Hematopoietic multipotent progenitor cell (in vitro differentiated cells): Measurements from ENCODE around the gene CCL18. TPM values are rescaled to one million over a fixed set of nuclear protein-coding genes. Genes with fewer than 3 reads are reported as not detected.
"Not testable (repeated sequence)": the region's sequence is repeated elsewhere in the genome, so short reads cannot be mapped to it uniquely, and the experiment has no call there.

Experiments
- DNase-seq, 3 donors: peaks; one replicate each; pipeline ENCODE4 v3.0.0-alpha.2; 2011 to 2015; ENCODE audit warnings: low read depth in 2 of 3, low spot score in 2 of 3
- total RNA-seq: library from RNA; depleted of rRNA; stranded (reverse); fragments of >200 nt; gene quantifications from one replicate; pipeline ENCODE4 v1.2.3, GENCODE V29; 2012

Gene CCL18
- total RNA-seq, 1 donor = not detected

DNA sequence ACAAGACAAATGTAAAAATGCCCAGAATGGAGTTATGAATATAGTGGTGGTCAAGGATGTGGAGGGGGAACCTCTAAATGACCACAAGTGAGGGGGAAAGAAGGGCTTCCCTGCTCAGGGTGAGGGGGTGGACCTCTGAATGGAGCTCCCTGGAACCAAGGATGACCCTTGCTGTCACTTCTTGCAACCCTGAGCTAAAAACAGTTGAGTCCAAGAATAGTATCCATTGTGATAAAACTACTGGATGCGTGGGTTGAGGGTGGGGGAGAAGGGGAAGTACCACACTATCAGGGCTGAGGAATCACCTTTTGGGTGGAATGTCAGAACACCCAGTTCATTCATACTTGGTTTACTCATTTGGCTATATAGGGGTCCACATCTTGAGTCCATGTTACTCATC lies 34.9 kb downstream of the CCL18 start:
- not testable (repeated sequence) for DNase-seq

DNA sequence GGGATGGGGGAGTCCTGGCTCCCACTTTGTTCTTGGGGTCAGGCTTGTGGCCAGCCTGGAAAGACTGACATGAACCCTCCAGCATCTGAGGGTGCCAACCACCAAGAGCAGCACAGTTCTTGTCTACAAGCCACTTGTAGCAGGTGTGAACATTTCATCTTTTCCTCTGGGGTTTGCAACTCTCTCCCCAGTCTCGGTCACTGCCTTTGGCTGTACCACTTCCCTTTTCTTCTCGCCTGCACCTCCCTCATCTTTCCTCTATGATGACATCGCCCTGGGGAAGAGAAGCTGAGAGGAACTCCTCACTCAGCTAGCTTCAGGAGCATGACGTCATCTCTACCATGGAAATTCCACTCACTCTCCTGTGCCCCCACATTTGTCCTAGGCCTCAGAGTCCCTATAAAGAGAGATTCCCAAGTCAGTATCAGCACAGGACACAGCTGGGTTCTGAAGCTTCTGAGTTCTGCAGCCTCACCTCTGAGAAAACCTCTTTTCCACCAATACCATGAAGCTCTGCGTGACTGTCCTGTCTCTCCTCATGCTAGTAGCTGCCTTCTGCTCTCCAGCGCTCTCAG lies 39.4 kb downstream of the CCL18 start, which contains the start of gene CCL4:
CCL4 (plus strand) TSS at position 427 of the 575 bp plus-strand sequence; CDS start at position 506, 79 bp downstream.
- peak in 1 of 3 donors; percentile 42 for DNase-seq

DNA sequence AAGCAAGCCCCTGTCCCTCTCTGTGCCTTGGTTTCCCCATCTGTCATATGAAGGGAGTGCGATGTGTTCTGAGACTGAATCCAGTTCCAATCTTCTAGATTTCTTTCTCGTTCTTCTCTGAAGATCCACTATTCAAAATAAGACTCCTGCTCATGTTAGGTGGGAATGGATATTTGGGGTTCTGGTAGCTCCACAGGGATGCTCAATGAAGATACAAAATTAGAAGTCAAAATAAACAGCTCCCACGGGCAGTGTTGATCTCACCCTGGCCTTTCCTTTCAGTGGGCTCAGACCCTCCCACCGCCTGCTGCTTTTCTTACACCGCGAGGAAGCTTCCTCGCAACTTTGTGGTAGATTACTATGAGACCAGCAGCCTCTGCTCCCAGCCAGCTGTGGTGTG lies 40.2 kb downstream of the CCL18 start:
- DNase-seq = not testable (repeated sequence)

DNA sequence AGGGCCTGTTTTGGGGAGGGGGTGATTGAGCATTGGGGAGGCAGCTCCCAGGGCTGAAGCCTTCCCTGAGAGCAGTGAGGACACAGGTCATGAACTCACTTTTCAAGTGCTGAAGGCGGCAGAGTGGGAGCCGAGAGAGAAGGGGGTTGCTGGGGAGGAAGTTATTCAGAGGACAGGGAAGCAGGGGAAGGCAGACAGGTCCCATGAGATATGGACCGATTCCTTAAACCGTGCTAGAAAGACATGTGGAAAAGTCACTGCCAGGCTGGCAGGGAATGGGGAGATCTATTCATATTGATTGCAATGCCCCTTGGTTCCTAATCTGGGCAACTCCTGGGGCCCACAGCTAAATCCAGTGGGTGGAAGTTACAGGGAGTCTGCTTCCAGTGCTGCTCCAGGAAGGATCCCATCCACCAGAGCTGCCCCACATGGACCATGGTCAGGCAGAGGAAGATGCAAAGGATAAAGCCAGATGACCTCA lies 40.7 kb downstream of the CCL18 start:
- DNase-seq = no peak

DNA sequence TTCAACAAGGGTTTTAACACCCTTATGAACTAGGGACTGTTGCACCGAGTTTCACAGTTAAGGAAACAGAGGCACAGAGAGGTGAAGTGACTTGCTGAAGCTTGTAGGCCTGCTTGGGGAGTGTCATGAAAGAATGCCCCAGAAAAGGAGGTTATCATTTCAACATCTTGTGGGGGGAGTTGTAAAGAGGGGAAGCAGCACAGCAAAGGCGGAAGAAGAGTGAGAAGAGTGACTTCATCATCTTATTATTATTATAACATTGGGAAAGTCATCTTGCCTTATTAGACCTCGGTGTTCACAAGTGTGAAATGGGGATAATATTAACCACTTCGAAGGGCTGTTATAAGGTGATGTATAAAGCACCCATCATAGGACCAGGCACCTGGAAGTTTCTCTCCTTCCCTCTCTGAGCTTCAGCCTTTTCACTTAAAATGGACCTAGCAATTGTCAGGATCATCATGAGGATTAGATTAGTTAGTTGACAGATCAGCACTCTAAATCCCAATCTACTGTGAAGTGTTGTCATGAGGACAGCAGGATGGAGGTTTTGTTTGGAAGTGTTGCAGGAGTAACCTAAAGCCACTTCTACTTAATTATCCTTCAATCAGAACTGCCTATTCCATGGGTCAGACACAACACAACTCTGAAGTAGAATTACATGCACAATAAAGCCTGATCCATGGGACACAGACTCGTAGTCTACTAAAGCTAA lies 41.9 kb downstream of the CCL18 start:
- DNase-seq = no peak

DNA sequence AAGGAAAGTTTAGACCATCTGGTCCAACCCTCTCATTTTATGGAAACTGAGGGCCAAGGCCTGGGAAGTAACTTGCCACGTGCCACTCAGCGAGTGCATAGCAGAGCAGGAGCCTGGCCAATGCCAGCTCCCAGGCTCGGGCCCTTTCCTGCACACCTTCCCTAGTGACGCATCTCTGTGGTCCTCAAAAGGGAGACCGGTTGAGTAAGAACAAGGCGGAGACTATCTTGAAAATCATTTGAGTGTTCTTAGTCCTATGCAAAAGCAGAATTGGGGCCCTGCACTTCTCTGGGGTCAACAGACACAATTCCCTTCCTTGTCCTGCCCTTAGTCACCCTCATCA lies 42.4 kb downstream of the CCL18 start:
- no peak for DNase-seq

DNA sequence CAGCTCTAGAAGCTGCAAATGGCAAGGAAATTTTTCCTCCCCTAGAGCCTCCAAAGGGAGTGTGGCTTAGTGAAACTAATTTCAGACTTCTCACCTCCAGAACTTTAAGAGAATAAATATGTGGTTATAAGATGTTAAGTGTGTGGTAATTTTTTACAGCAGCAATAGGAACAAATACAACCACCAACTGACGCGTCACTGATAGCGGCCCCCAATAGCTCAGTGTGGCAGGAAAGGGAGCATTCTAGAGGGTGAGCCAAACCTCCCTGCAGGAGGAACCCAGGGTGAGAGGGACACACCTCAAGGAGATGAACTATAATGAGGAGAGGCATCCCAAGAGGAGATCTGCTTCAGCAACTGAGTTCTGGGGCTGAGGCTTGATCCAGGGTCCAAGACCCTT lies 43.6 kb downstream of the CCL18 start:
- no peak for DNase-seq

DNA sequence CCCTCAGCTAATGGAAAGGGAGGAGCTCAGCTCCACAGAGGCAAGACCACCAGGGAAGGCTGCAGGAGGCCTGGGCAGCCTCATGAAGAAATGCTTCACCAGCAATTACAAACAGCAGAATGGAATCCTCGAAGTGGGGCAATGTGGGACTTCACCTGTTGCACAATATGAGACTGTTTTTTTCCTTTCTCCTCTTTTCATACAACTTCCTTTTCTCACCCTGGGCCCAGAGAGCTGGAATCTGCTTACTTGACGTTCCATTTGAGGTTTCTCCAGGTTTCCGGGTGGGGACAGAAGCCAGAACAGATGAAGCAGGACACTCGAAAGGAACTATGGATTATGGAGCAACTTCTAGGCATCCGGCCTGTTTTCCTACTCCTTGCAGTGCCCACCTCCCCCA lies 44.2 kb downstream of the CCL18 start:
- not testable (repeated sequence) for DNase-seq

DNA sequence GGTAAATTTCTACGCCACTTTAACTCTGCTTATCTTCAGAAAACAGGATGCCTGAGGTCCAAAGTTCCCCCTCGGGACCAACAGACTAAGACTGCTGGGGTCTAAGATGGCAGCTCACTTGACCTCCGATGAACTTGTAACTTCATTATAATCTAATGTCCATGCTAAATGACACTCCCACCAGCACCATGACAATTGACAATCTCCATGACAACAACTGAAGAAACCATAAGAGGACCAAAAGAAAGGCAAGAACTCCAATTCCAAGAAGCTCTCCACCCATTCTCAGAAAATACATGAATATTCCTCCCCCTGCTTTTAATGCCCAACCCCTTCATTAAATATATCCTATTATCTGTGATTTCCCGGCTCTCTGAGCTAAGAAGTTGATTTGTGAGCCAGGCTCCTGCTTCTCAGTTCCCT lies 47.0 kb downstream of the CCL18 start:
- DNase-seq = no peak

DNA sequence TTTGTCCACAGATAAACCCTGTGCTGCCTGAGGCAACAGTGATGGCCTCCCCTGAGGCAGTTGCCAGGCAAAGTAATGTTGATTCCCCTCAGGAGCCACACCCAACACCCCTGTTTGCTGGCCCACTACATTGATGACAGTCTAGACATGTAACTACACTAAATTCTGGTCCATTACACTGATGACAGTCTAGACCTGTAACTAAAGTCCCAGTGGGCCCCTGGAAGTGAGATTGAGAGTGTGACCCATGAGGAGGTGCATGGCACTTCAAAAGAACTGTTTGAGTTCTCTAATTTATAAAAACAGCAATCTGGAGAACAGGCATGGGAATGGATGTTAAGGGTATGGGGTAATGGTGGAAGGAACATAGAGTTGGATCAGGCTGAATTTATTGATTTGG lies 48.5 kb downstream of the CCL18 start:
- no peak for DNase-seq

DNA sequence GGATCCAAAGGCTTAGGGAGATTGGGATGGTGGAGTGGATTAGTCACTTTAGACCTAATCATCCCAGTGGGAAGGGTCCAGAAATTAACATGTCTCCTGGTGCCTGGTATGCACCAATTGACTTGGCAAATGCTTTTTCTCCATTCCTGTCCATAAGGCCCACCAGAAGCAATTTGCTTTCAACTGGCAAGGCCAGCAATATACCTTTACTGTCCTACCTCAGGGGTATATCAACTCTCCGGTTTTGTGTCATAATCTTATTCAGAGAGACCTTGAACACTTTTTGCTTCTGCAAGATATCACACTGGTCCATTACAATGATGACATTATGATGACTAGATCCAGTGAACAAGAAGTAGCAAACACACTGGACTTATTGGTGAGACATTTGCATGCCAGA lies 49.1 kb downstream of the CCL18 start:
- DNase-seq = not testable (repeated sequence)

DNA sequence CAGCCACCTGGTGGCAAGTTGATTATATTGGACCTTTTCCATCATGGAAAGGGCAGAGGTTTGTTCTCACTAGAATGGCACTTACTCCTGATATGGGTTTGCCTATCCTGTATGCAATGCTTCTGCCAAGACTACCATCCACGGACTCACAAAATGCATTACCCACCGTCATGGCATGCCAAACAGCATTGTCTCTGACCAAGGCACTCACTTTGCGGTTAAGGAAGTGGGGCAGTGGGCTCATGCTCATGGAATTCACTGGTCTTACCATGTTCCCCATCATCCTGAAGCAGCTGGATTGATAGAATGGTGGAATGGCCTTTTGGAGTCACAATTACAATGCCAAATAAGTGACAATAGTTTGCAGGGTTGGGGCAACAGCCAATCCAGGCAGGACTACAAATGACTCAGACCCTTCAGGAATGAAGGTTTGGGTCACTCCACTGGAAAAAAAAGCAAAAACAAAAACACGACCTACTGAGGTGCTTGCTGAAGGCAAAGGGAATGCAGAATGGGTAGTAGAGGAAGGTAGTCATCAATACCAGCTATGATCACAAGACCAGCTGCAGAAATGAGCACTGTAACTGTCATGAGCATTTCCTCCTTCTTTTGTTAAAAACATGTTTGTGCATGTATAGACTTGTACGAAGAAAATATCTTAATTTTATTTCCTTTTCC lies 51.0 kb downstream of the CCL18 start:
- DNase-seq = not testable (repeated sequence)

DNA sequence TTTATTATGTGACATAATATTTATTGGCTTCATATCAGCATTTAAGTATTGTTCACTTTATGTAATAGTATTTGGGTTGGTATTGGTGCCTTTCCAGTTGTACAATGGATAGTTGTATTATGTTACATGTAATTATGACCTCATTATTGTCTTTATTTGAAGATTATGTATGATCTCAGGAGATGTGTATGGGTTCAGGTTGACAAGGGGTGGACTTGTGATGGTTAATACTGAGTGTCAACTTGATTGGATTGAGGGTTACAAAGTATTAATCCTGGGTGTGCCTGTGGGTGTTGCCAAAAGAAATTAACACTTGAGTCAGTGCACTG lies 51.5 kb downstream of the CCL18 start:
- not testable (repeated sequence) for DNase-seq

DNA sequence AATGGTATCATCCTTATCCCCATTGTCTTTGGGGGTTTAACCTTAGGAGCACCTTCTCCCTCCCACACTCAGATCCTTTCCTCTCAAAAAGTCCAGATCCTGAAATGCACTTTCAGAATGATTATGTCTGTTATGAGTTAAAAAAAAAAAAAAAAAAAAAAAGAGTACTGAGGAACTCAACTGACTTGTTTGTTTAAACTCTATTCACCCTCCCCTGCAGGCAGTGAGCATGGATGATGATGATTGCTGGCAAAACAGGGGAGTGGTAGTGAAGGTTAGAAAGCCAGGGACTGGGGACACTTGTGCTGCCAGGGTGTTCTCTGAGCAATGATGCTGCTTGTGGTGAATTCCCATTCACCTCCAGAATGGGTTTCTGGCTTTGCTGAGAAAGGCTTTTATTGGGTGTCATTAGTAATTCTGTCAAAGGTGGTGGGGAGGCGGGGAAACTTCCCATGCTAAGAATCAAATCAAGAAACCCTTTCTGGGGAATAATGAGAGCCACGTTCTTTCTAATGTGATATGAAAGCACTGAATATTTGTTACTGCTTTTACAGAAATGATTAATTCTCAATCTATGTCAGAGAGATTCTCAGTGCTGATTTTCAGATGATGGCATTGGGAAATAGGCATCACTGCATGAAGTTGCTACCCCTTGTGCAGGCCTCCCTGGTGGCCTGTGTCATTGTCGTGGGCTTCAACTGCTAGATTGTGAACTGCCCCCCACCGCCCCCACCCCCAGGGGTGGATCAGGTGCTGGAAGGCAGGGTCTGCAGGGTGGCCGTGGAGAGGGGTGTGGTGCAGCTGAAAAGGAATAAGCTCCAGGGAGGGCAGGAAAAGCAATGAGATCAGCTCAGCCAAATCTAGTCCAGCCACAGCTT lies 53.7 kb downstream of the CCL18 start:
- no peak for DNase-seq

DNA sequence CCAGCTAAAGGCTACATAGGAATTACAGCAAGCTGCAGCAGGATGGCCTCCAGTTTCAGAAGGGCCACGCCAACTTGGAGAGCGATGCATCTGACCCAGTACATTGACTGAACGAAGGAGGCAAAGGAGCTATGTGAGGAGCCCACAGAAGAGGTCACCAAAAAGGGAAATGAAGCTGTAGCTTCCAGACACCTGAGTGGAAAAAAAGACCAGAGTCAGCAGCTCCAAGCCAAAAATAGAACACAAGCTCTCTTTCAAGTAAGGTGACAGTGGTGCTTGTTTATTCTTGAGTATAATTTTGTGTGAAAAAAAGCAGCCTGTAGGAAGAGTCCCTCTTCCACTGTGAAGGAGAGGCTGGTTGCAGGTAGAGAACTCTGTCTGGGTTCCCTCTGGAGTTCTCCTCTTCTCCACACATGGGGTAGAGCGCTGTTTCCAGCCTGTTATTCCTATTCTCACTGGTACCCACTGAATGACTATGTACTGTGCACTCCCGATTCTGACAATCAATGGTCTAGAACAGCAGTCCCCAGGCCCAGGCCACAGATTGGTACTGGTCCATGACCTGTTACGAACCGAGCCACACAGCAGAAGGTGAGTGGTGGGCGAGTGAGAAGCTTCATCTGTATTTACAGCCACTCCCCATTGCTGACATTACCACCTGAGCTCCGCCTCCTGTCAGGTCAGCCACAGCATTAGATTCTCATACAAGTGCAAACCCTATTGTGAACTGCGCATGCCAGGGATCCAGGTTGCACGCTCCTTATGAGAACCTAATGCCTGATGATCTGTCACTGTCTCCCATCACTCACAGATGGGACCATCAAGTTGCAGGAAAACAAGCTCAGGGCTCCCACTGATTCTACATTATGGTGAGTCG lies 54.6 kb downstream of the CCL18 start:
- no peak for DNase-seq

DNA sequence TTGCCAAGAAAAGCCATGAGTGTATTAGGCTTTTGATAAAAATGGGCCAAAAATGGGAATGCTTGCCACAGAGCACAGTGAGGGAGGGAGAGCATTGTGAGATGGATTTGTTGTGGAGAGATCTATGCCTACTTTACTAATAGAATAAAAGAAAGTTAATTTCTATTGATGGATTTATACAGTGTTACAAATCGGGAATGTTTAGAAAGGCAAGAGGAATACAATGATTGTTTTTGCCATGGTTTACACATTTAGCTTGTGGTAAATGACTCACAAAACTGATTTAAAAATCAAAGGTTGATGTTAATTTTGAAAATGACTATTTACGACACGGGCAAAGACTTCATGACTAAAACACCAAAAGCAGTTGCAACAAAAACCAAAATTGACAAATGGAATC lies 56.1 kb downstream of the CCL18 start:
- no peak for DNase-seq

DNA sequence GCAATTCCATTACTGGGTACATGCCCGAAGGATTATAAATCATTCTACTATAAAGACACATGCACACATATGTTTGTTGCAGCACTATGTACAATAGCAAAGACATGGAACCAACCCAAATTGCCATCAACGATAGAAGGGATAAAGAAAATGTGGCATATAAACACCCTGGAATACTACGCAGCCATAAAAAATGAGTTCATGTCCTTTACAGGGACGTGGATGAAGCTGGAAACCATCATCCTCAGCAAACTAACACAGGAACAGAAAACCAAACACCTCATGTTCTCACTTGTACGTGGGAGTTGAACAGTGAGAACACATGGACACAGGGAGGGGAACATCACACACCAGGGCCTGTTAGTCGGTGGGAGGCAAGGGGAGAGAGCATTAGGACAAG lies 57.0 kb downstream of the CCL18 start:
- not testable (repeated sequence) for DNase-seq
